Fibroblast of lung (primary cell): ENCODE measurements around the gene LRRC26. TPM values are rescaled to one million over a fixed set of nuclear protein-coding genes. Genes with fewer than 3 reads are reported as not detected.

ENCODE experiments used
- DNase-seq, 2 donors: peaks; one replicate each; pipeline versions ENCODE4 v3.0.0 to v3.0.0-alpha.2; 2010; ENCODE audit warnings: low read depth in 2 of 2
- H2AFZ ChIP-seq: 2 replicates; pipeline ENCODE4 v1.5.1; 2012; ENCODE audit warnings: low read length, control low read depth, inconsistent platforms
- H3K27ac ChIP-seq: 2 replicates; pipeline ENCODE4 v1.5.1; 2011; ENCODE audit warnings: low read length, control low read depth; ENCODE audit not compliant: insufficient read depth
- H3K27me3 ChIP-seq: 2 replicates; pipeline ENCODE4 v1.5.1; 2011; ENCODE audit warnings: mild to moderate bottlenecking, low read length; ENCODE audit not compliant: control insufficient read depth, insufficient read depth
- H3K36me3 ChIP-seq: 2 replicates; pipeline ENCODE4 v1.5.1; 2011; ENCODE audit warnings: low read length; ENCODE audit not compliant: control insufficient read depth, insufficient read depth
- H3K4me1 ChIP-seq: 2 replicates; pipeline ENCODE4 v1.5.1; 2011; ENCODE audit warnings: low read length; ENCODE audit not compliant: control insufficient read depth, insufficient read depth; ENCODE audit errors: extremely low read depth
- H3K4me2 ChIP-seq: 2 replicates; pipeline ENCODE4 v1.5.1; 2011; ENCODE audit warnings: low read length, control low read depth; ENCODE audit not compliant: insufficient read depth; ENCODE audit errors: extremely low read depth
- H3K4me3 ChIP-seq, 4 experiments: fragments of 200-600 bp in 1 of 4; sonication (generic) in 1 of 4; replicated peaks in 1 of 4; 2 replicates each; pipeline ENCODE4 v1.5.1; 2011 to 2016; ENCODE audit warnings: low read length in 4 of 4, low read depth in 3 of 4, mild to moderate bottlenecking in 3 of 4, control low read depth in 2 of 4, inconsistent platforms in 1 of 4, mixed read lengths in 1 of 4; ENCODE audit not compliant: insufficient read depth in 1 of 4; ENCODE audit errors: control extremely low read depth in 1 of 4
- H3K79me2 ChIP-seq: 2 replicates; pipeline ENCODE4 v1.5.1; 2012; ENCODE audit warnings: mild to moderate bottlenecking, low read length, inconsistent platforms; ENCODE audit not compliant: control insufficient read depth, insufficient read depth
- H3K9ac ChIP-seq: 2 replicates; pipeline ENCODE4 v1.5.1; 2011; ENCODE audit warnings: mild to moderate bottlenecking, low read length, control low read depth; ENCODE audit not compliant: insufficient read depth
- H3K9me3 ChIP-seq: 2 replicates; pipeline ENCODE4 v1.5.1; 2012; ENCODE audit warnings: low read depth, low read length; ENCODE audit not compliant: control insufficient read depth, insufficient read depth
- H4K20me1 ChIP-seq: 2 replicates; pipeline ENCODE4 v1.5.1; 2011; ENCODE audit warnings: low read length; ENCODE audit not compliant: control insufficient read depth, insufficient read depth; ENCODE audit errors: extremely low read depth
- CTCF ChIP-seq, 2 donors: IDR thresholded peaks in 1 of 2; conservative IDR thresholded peaks in 1 of 2; 1 replicate in 1 of 2; 2 replicates in 1 of 2; pipeline ENCODE4 v1.5.1; 2011 to 2012; ENCODE audit warnings: low read length in 2 of 2, control low read depth in 1 of 2, inconsistent platforms in 1 of 2, low read depth in 1 of 2, mild to moderate bottlenecking in 1 of 2
- EZH2 ChIP-seq: IDR thresholded peaks from 2 replicates; pipeline ENCODE4 v1.5.1; 2012; ENCODE audit warnings: low read length, control low read depth, mild to moderate bottlenecking; ENCODE audit errors: missing control alignments
- polyA plus RNA-seq, 2 donors: library from polyadenylated mRNA; depleted of rRNA in 1 of 2; stranded (reverse) in 1 of 2; unstranded in 1 of 2; fragments of >200 nt; gene quantifications; 2 replicates each; pipeline ENCODE4 v1.2.1, GENCODE V29; 2011 to 2012; ENCODE audit warnings: missing spikeins in 1 of 2
- total RNA-seq: library from RNA; depleted of rRNA; stranded (reverse); fragments of >200 nt; gene quantifications from 2 replicates; pipeline ENCODE4 v1.2.1, GENCODE V29; 2014

LRRC26 gene
- total and polyA plus RNA-seq, 2 donors (not counting 1 experiment from before 2014, with no cell fraction given), result not detected

GRCh38 chr9:137188086-137188489 is 18.2 kb upstream of the LRRC26 start:
- H3K27me3 ChIP-seq, result no peaks in the 10 kb centered on the region
- no peaks in the 10 kb centered on the region for H4K20me1 ChIP-seq
- H2AFZ ChIP-seq, result peak overlapping the region; percentile 55
- H3K9me3 ChIP-seq, result no peaks in the 10 kb centered on the region
- no peak for DNase-seq
- peaks cover 19% of the 10 kb centered on the region for H3K4me1 ChIP-seq
- no peak for TF ChIP-seq EZH2
- H3K36me3 ChIP-seq, result peaks cover 31% of the 10 kb centered on the region
- H3K4me2 ChIP-seq, result peak overlapping the region; percentile 81
- peak overlapping the region; percentile 77 to 97 (median 96) for H3K4me3 ChIP-seq
- H3K79me2 ChIP-seq, result peaks cover 36% of the 10 kb centered on the region
- H3K27ac ChIP-seq, result peak overlapping the region; percentile 92
- peak overlapping the region; percentile 93 for H3K9ac ChIP-seq

GRCh38 chr9:137187386-137187785 is 17.5 kb upstream of the LRRC26 start:
- TF ChIP-seq CTCF (conservative IDR thresholded peaks at IDR 0.05 in 1 of 2, IDR thresholded peaks at IDR 0.05 in 1 of 2; ENCODE audit: low read depth in 1 of 2, low read length in 2 of 2) (no peak), EZH2 (no peak)
- Histone ChIP-seq H3K4me3 (peak overlapping the region; percentile 77 to 97 (median 96)), H3K27ac (no peak overlapping the region), H3K4me1 (peaks cover 19% of the 10 kb centered on the region), H3K27me3 (no peaks in the 10 kb centered on the region), H3K79me2 (peaks cover 36% of the 10 kb centered on the region), H3K9ac (no peak overlapping the region), H3K9me3 (no peaks in the 10 kb centered on the region), H2AFZ (no peak overlapping the region), H4K20me1 (no peaks in the 10 kb centered on the region), H3K36me3 (peaks cover 36% of the 10 kb centered on the region), H3K4me2 (peak overlapping the region; percentile 81)
- no peak for DNase-seq

- peaks cover 34% of the 10 kb centered on the region for H3K36me3 ChIP-seq
- peaks cover 36% of the 10 kb centered on the region for H3K79me2 ChIP-seq
Measured at GRCh38 chr9:137186385-137186784, 16.5 kb upstream of the LRRC26 start.

More at GRCh38 chr9:137186385-137186784, 16.5 kb upstream of the LRRC26 start:
- Histone ChIP-seq H3K4me1 (peaks cover 19% of the 10 kb centered on the region), H3K4me3 (peak overlapping the region in 1 of 4 experiments; percentile 97), H2AFZ (no peak overlapping the region), H3K27me3 (no peaks in the 10 kb centered on the region), H3K9ac (no peak overlapping the region), H3K4me2 (no peak overlapping the region), H4K20me1 (no peaks in the 10 kb centered on the region), H3K9me3 (no peaks in the 10 kb centered on the region), H3K27ac (no peak overlapping the region)
- no peak for DNase-seq
- TF ChIP-seq CTCF (conservative IDR thresholded peaks at IDR 0.05 in 1 of 2, IDR thresholded peaks at IDR 0.05 in 1 of 2; ENCODE audit: low read depth in 1 of 2, low read length in 2 of 2) (no peak), EZH2 (no peak)
